Activated T-cell treated with anti-CD3 and anti-CD28 coated beads for 1 hour (primary cell): Measurements from ENCODE around the gene WDR4.
"Not testable (repeated sequence)": the region's sequence is repeated elsewhere in the genome, so short reads cannot be mapped to it uniquely, and the experiment has no call there.

Source experiments
- DNase-seq: peaks from one replicate; pipeline ENCODE4 v3.0.0-alpha.2; 2020; ENCODE audit warnings: low read depth

The WDR4 gene

GRCh38 chr21:42875811-42876210, 3.5 kb downstream of the WDR4 start:
- not testable (repeated sequence) for DNase-seq

DNA sequence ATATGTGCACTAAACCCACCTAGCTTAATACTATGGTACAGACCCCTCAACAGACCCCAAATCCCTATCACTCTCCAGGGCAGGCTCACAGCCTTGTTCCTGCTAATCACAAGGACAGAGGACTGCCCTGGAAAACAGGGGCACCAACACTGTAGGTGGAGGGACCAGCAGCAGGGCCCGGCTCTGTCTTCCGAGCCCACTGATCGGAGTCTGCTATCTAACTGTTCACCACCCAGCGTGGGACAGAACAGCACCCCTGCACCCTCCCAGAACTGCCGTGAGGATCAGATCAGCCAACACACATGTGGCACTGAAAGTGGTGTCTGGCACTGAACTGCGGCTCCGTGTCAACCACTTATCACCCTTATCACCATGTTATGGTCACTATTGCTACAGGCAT, 6.2 kb downstream of the WDR4 start:
- DNase-seq = no peak

GRCh38 chr21:42868196-42868595, 11.1 kb downstream of the WDR4 start:
- no peak for DNase-seq

DNA sequence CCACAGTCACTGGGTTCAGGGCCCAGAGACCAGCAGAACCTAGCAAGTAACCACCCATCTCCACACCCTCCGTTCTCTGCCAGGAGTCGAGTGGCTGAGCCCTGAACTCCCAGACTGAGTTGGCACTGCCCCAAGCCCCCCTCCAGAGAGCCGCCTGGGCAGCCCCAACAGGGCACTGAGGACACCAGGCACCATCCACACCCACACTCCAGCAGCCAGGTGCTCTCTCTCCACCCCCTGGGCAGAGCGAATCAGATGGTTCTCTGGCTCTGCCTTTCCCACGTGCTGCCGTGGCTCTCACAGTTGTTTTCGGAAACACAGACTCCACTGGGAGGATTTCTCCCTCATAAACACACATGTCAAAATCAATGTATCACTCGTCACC, 13.6 kb downstream of the WDR4 start:
- DNase-seq = no peak

DNA sequence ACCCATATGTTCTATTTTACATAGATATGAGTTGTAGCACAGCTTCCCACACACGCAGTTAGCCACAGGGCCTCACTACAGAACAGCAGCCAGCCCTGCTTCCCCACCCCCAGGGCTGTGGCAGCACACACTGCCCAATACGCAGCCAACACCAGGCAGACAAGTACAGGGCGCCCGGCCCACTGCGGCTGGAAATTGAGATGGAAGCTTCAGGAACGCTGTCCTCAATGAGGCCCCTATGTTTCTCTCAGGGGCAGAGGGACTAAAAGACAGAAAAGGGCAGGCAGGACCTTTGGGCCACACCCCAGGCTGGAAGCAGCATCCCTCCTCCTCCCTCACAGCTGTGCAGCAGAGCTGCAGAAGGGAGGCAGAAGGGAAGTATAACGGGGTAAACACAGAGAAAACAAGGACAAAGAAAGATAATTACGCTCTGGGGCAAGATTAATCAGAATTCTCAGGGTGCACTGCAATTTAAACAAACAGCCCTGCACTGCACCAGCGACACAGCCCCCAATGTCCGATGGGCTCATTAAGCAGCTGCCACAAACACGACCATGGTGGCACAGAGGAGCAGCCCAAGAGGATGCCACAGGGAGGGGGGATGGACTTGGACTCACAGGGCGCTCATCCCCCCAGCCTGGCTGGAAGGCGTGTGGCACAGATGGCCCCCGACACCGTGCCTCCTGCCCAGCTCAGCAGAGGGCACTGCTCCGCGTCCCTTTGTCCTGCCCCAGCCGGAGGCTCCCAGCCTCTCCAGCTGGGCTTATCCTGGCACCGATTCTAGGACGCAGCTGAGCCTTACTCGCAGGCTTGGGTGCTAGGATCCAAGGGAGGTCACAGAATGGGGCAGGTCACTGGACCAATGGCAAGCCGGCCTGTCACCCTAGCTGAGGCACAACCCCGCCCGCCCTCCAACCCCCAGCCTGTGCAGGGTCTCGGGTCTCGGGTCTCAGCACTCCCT, 14.2 kb downstream of the WDR4 start:
- DNase-seq = no peak

GRCh38 chr21:42864286-42864685, 15.1 kb downstream of the WDR4 start:
- DNase-seq = no peak

- DNase-seq = no peak
These were observed 15.9 kb downstream of the WDR4 start for GRCh38 chr21:42863504-42863870.

GRCh38 chr21:42862774-42863503, 16.4 kb downstream of the WDR4 start:
- no peak for DNase-seq

DNA sequence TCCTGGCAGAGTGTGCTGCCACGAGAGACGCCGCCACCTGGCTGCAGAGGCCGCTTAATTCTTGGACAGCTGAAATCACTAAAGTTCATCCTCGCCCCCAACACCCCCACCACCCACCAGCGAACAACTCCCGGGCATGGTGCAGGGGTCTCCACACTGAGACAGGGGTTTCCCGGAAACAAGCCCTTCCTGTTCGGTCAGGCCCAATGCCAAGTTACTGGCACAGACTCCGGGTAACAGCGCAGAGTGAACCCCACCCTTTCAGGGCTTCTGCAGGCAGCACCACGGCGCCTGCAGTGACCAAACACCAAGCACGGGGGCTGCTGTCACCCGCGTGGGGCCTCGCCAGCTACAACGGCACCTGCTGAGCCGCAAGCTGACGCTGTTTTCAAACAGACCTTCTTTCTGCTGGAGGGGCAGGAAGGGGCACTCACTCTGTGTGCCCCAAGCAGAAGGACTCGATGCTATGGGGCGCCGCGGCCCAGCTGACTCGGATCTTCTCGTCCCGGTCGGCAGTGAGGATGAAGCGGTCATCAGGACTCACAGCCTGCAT, 17.4 kb downstream of the WDR4 start:
- DNase-seq = no peak

DNA sequence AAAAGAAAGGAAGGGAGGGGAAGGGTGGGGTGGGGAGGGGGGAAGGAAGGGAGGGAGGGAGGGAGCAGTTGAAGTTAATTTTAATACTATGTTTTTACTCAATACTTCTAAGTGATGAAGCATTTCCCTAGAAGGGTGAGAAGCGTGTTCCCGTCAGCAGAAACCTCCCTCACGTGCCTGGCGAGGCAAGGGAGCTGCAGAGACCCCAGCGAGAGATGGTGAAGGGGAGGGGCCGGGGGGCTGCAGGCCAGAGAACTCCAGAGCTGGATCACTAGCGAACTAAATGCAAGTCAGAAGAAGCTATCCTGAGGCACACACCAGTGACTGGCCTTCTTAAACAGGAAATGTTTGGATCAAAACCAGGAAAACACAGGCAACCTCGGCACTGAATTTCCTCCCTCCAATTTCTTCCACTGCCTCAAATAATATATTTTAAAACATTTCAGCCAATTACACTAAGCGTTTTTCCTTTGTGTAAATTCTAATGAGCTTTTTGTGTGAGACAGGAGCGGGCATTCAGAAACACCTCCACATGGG, 18.0 kb downstream of the WDR4 start:
- no peak for DNase-seq

DNA sequence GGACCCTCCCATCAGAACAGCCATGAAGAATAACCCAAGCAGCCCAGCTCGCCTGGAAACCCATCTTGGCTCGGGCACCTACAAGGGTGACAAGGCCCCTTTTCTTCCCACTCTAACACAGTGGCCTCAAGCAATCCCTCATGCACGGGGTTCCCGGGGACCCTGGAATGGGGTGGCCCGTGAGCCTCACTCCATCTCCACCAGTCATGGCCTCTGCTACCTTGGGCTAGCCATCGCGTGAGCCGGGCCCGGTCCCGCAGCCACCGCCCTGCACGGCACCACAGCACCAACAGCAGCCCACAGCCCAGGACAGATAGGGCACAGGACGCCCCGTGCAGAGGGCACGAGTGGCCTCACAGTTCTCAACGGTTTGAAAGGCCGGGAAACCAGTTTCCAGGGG, 19.0 kb downstream of the WDR4 start:
- no peak for DNase-seq

DNA sequence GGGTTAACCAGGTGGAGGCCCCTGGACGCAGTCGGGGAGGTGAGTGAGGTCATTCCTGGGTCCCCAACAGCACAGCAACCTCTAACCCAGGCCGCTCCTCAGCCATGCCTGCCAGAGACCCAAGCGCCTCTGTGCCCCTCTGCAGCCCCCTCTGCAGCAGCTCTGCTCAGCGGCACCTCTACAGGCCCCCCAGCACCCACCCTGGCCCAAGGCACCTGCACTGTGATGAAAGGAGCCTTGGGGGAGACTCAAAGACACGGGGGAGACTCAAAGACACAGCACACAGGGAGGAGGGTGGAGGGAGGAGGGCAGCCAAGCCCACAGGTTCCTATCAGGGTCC, 19.5 kb downstream of the WDR4 start:
- DNase-seq = no peak

DNA sequence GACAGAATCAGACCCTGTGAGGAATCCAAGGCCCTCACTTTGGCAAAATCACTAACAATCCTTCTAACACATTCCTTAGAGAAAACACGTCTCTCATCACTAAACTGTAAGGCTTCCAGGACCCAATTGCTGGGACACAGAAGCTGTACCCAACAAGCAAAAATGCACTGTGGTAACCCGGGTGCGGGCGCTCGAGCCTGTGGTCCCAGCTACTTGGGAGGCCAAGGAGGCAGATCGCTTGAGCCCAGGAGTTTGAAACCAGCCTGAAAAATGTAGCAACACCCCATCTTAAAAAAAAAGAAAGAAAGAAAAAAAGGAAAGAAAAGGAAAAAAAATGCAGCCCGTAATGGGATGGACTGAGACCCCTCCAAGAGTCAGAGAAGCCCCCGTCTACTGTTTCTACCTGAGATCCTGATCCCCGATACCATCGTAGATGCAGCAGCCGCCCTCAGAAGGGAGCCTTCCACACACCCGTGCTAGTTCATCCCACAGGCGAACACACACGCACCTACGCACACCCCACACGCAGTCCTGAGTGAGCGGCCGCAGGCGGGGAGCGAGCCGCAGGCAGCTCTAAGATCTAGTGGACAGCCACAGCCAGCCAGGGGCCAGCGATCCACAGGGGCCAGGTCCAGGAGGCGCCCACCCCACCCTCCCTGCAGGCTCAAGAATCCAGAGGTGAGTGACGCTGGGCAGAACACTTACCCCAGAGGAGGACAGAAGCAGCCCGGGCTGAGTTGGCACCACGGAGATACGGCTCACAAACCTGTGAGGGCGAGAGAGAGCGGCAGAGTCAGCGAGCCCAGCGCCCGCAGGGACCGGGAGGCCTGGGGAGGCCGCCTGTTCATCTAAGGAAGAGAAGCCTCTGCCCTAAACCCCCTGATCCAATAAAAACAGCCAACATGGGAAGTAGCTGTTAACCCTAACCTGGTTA, 20.1 kb downstream of the WDR4 start:
- no peak for DNase-seq

- no peak for DNase-seq
These were observed 21.0 kb downstream of the WDR4 start for GRCh38 chr21:42858185-42858847.

GRCh38 chr21:42857216-42857615, 22.1 kb downstream of the WDR4 start:
- no peak for DNase-seq

DNA sequence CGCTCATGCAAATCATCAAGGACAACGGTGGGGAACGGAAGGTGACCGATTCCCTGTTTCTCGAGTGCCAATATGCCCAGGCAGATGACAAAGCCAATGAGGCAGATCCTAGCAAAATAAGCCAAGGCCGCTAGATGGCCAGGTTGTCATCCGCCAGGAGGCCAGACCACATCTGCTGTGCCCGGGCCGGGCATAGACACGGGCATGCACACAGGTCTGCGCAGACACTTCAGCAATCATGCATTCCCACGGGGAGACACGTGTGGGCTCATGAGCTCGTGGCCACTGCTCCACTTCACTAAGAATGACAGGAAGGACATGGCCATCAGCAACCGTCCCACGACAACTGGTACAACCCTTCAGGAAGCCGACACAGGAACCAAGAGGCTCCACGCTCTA, 23.4 kb downstream of the WDR4 start:
- DNase-seq = no peak

DNA sequence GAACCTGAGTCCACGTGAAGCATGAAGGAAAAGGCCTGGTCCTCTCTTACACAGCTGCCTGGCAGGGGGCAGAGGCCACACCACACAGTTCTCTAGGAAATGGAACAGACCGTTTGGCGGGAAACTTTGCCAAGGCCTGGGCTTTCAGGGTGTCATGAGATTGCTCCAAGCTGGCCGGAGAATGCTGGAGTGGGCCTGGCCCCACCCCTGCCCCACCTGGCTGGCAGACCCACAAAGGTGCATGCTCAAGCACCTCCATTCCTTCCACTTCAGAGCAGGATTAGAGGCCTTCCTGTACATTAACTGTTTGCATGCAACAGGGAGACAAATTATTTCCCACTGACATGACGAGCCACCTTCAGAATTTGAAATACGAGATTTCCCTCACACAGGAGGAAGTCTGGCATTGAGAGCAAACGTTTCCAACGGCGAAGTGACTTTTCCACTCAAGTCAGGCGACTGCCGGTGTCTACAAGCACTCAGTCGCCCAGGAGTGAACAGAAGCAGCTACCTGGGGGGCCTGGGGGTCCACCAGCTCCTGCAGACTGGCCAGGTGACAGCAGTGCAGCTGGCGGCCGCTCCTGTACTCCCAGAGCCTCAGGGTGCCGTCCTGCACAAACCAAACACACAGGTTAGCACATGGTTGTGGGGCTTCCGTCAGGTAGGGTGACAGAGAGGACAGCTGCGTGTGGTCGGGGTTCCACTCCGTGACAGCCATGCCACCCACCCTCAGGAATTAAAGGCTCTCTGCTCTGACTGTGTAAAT, 24.0 kb downstream of the WDR4 start:
- DNase-seq = no peak

DNA sequence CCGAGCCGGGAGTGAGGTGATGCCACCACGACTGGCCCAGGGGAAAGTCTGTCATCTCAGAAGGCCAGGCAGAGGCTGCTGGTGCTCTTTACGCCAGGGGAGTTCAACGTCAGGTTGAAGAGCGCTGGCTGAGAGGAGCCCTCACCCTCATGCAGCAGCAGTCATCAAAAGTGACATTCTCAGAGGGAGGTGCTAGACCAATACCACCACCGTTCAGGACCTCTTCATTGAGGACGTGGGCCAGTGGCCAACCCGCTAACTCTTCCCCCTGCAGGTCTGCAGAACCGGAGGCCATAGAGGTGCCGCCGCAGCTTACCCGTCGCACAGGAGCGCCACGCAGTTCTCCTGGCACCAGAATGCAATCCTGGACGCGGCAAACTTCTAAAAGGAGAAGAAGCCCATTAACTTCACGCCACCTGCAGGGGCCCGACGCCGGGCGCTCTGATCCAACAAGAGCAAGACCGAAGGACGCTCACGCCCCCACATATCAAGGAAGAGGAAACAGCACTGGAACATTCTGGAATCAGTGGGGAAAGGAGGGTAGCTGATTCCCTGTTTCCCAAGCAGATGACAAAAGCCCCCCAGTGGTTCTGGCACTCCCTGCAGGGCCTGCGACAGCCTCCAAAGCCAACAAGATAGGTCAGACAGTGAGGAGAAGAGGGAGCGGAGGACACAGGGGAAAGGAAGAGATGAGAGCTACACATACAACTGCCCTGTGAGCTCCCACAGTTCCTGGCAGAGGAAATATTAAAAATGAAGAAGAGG, 24.9 kb downstream of the WDR4 start:
- no peak for DNase-seq

GRCh38 chr21:42853621-42854020, 25.7 kb downstream of the WDR4 start:
- no peak for DNase-seq
